ENCODE measurements around the gene PCNX1. TPM values are rescaled to one million over a fixed set of nuclear protein-coding genes. Genes with fewer than 3 reads are reported as not detected.
A peak's percentile ranks its signal among the peaks of the same experiment; 100 is the strongest.

PCNX1 gene
- total RNA-seq, 2 experiments from 2014 or later, result 67.8 to 68.9 TPM

DNA sequence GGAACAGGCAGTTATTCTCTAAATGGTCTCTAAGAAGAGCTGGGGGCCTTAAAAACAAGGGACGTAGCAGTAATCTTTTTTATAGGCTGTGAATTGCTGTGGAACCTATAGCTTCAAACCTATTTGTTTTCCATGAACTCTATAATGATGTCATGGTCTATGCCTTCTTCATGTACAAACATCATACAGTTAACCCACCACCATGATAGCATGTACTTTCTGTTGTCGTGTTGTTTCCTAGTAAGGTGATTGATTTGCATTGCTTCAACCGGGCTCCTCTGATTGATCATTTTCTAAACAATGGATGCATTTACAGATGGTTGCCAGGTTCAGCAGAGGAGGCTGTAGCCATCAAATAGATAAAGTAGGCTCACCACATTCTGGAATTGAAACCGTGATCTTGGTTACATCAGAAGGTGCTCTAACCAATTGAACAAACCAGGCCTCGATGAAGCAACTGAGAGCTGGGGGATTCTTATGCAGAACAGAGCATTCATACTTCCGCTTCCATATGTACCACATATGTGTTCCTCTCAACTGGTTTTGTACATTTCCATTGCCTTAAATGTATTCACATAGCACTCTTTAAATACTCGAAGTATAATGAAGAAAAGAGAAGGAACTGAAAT is 25.6 kb upstream of the PCNX1 start:
- Mint-ChIP-seq H3K9me3 (ENCODE audit: insufficient read depth) (peaks cover 6% of the 10 kb centered on the region), H3K4me1 (ENCODE audit: low read depth) (peaks cover 69% of the 10 kb centered on the region), H3K4me3 (no peak overlapping the region), H3K27ac (no peak overlapping the region), H3K27me3 (ENCODE audit: low read depth) (no peaks in the 10 kb centered on the region), H3K36me3 (ENCODE audit: low read depth) (peaks cover 2% of the 10 kb centered on the region)
- CTCF ChIA-PET, result interaction anchor here (1.0 to 8.7 kb wide), 8 partner anchors 8 to 91 kb away, joined by 3 to 187 read pairs (median 4); partner anchors contain the start of gene PCNX1
- POLR2A ChIA-PET, result interaction anchor here (0.6 to 1.0 kb wide), 2 partner anchors 13 to 25 kb away, joined by 3 to 4 read pairs; partner anchors contain the start of gene PCNX1
- DNase-seq (no peak), ATAC-seq (no peak)

DNA sequence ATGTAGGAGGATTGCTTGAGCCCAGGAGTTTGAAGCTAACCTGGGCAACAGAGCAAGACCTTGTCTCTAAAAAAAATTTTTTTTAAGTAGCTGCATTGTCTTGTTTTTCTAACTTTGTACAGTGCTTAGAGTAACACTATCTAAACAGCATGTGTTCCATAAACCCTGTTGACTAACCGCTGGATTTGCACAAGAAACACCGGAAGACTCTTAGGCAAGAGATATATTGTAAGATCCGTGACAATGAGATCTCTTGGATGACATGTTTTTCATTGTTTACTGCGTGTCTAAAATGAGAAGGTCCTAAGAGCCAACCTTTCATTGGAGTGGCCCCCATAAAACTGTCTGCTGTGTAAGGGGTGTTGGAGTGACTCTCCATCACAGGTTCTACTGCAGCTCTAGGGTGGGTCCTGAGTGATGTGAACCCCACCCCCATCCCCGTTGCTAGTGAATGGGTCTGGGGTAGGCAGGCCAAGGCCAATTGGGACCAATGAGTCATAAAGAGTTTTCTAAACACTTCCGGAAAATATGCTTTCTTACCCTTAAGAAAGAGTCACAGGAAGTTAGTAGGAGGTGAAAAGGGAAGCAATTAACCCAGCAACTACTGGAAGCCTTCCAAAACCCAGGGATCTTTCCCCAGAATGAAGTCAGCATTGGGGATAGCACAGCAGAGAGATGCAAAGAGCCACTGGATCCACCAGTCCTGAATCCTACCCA is 24.3 kb upstream of the PCNX1 start:
- ChIA-PET CTCF (interaction anchor here (1.1 to 8.7 kb wide), 5 partner anchors 10 to 71 kb away, joined by 3 to 187 read pairs (median 73); partner anchors contain the start of gene PCNX1), POLR2A (interaction anchor here (1.0 kb wide), 1 partner anchor 24 kb away, joined by 5 read pairs; the partner anchor contains the start of gene PCNX1)
- Mint-ChIP-seq H3K4me1 (ENCODE audit: low read depth) (peaks cover 80% of the 10 kb centered on the region), H3K9me3 (ENCODE audit: insufficient read depth) (peaks cover 6% of the 10 kb centered on the region), H3K27ac (peak overlapping the region; percentile 72), H3K36me3 (ENCODE audit: low read depth) (peaks cover 2% of the 10 kb centered on the region), H3K27me3 (ENCODE audit: low read depth) (no peaks in the 10 kb centered on the region), H3K4me3 (no peak overlapping the region)
- no peak for DNase-seq
- no peak for ATAC-seq

DNA sequence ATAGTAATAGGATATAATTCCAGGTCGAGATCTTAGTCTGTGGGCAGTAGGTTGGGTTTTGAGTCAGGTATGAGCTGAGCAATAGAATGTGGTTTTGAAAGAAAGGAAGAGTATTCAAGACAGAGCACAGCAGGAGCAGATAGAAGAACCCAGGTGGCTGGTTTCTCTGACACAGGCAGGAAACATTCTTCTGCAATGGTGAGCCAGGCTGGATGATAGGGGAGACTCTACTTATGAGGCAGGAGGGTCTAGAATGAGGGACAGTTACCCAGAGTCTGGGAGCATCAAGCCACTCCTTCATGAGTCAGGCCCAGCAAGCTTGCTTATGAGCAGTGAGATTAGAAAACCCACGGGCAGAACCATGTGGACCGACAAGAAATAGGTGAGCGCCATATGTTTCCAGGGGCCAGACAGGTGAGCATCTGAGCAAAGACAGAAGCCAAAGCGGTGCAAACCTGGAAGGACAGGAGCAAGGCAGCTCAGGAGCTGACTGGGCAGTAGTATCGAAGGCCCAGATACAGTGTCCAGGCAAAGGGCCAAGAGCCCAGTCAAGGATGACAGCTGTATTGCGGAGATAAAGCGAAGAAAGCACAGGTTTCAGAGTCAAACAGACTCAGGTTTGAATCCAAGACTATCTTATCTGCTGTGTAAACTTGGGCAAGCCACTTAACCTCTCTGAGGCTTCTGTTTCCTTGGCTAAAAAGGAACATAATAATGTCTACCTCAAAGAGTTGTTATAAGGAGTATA is 22.5 kb upstream of the PCNX1 start:
- POLR2A ChIA-PET, result interaction anchor here (2.7 to 5.4 kb wide), 2 partner anchors 13 to 21 kb away, joined by 16 to 53 read pairs; partner anchors contain the start of gene PCNX1
- H3K9me3 Mint-ChIP-seq (ENCODE audit: insufficient read depth), result peaks cover 6% of the 10 kb centered on the region

GRCh38 chr14:70885343-70886022 is 21.8 kb upstream of the PCNX1 start:
- DNase-seq (peak; percentile 35), ATAC-seq (no peak)
- ChIA-PET POLR2A (interaction anchor here (0.6 to 5.4 kb wide), 5 partner anchors 10 to 67 kb away, joined by 3 to 53 read pairs (median 5); partner anchors contain the start of gene PCNX1), CTCF (interaction anchor here (1.3 to 8.7 kb wide), 11 partner anchors 8 to 80 kb away, joined by 3 to 187 read pairs (median 9); partner anchors contain the start of genes MAP3K9 and PCNX1)
- no peaks in the 10 kb centered on the region for H3K27me3 Mint-ChIP-seq (ENCODE audit: low read depth)
- peaks cover 91% of the 10 kb centered on the region for H3K4me1 Mint-ChIP-seq (ENCODE audit: low read depth)
- peak overlapping the region; percentile 92 for H3K27ac Mint-ChIP-seq
- H3K9me3 Mint-ChIP-seq (ENCODE audit: insufficient read depth), result peaks cover 6% of the 10 kb centered on the region
- H3K4me3 Mint-ChIP-seq, result peak overlapping the region; percentile 64
- no peaks in the 10 kb centered on the region for H3K36me3 Mint-ChIP-seq (ENCODE audit: low read depth)

More for the DNA sequence above, 22.5 kb upstream of the PCNX1 start:
- Mint-ChIP-seq H3K4me3 (peak overlapping the region; percentile 64), H3K36me3 (ENCODE audit: low read depth) (no peaks in the 10 kb centered on the region), H3K27me3 (ENCODE audit: low read depth) (no peaks in the 10 kb centered on the region), H3K4me1 (ENCODE audit: low read depth) (peaks cover 90% of the 10 kb centered on the region), H3K27ac (peak overlapping the region; percentile 92)
- peak; percentile 21 for ATAC-seq
- CTCF ChIA-PET, result interaction anchor here (1.3 to 8.7 kb wide), 9 partner anchors 9 to 81 kb away, joined by 3 to 187 read pairs (median 9); partner anchors contain the start of genes MAP3K9 and PCNX1
- peak; percentile 41 for DNase-seq

GRCh38 chr14:70886421-70887206 is 20.6 kb upstream of the PCNX1 start:
- ATAC-seq (peak; percentile 74), DNase-seq (peak; percentile 88)
- Mint-ChIP-seq H3K4me1 (ENCODE audit: low read depth) (peaks cover 97% of the 10 kb centered on the region), H3K27ac (peak overlapping the region; percentile 92), H3K4me3 (peak overlapping the region; percentile 64), H3K36me3 (ENCODE audit: low read depth) (no peaks in the 10 kb centered on the region), H3K27me3 (ENCODE audit: low read depth) (no peaks in the 10 kb centered on the region), H3K9me3 (ENCODE audit: insufficient read depth) (peaks cover 6% of the 10 kb centered on the region)
- CTCF ChIA-PET, result interaction anchor here (0.8 to 8.7 kb wide), 18 partner anchors 7 to 86 kb away, joined by 3 to 187 read pairs (median 4); partner anchors contain the start of genes MAP3K9 and PCNX1
- POLR2A ChIA-PET, result interaction anchor here (0.6 to 5.4 kb wide), 7 partner anchors 8 to 68 kb away, joined by 3 to 53 read pairs (median 5); partner anchors contain the start of gene PCNX1

DNA sequence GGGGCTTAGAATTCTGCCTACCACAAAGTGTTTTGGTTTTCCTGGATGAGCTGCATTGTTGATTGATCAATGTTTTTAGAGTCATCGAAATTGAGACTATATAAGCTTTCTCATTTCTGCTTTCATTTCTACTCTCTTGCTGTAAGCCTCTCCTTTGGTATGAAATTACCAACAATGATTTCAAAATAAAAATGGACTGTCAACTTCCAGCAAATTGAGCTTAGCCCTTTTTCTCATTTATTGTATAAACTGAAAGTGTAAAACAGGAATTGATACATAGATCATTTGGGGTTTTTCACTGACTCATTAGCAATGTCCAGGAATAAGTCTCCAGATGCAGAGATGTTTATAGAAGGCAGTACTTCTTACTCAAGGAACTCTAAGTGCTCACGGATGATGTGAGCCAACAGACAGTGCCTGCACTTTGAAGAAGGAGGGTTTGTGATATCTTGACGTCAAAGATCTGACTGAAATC is 20.0 kb upstream of the PCNX1 start:
- Mint-ChIP-seq H3K9me3 (ENCODE audit: insufficient read depth) (peaks cover 3% of the 10 kb centered on the region), H3K4me1 (ENCODE audit: low read depth) (peaks cover 97% of the 10 kb centered on the region), H3K27me3 (ENCODE audit: low read depth) (no peaks in the 10 kb centered on the region), H3K36me3 (ENCODE audit: low read depth) (no peaks in the 10 kb centered on the region), H3K4me3 (peak overlapping the region; percentile 64), H3K27ac (peak overlapping the region; percentile 92)
- DNase-seq (no peak), ATAC-seq (peak; percentile 28)
- POLR2A ChIA-PET, result interaction anchor here (0.7 to 5.4 kb wide), 5 partner anchors 8 to 63 kb away, joined by 3 to 53 read pairs (median 7); partner anchors contain the start of gene PCNX1
- CTCF ChIA-PET, result interaction anchor here (0.8 to 8.7 kb wide), 15 partner anchors 9 to 85 kb away, joined by 3 to 187 read pairs (median 4); partner anchors contain the start of gene PCNX1

DNA sequence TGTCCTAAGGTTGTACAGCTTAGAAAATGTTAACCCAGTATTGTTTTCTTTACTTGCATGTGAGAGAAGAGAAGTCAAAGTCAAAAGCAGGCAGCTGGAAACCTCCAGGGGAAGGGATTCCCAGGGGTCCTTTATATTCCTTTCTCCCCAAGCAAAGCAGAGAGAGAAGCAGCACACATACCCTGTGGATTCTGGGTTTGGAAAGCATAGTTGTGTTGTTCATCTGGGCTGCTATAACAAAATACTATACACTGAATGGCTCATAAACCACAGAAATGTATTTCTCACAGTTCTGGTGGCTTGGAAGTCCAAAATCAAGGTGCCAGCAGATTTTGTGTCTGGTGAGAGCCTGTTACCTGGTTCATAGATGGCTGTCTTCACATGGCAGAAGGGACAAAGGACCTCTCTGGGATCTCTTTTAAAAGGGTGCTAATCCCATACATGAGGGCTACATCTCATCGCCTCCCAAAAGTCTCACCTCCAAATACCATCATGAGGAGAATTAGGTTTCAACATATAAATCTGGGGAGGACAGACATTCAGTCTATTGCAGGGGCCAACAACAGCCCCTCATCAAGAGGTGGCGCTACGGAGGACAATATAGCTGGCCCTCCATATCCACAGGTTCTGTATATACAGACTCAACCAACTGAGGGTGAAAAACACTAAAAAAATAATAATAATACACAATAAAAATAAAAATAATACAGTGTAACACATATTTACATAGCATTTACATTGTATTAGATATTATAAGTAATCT is 19.3 kb upstream of the PCNX1 start:
- H3K27me3 Mint-ChIP-seq (ENCODE audit: low read depth), result no peaks in the 10 kb centered on the region
- peaks cover 96% of the 10 kb centered on the region for H3K4me1 Mint-ChIP-seq (ENCODE audit: low read depth)
- no peak for DNase-seq
- H3K4me3 Mint-ChIP-seq, result peak overlapping the region; percentile 64
- ChIA-PET CTCF (interaction anchor here (0.8 to 8.7 kb wide), 15 partner anchors 8 to 102 kb away, joined by 3 to 187 read pairs (median 4); partner anchors contain the start of gene PCNX1), POLR2A (interaction anchor here (0.7 to 5.4 kb wide), 6 partner anchors 16 to 80 kb away, joined by 3 to 53 read pairs (median 6); partner anchors contain the start of genes MAP3K9 and PCNX1)
- H3K27ac Mint-ChIP-seq, result peak overlapping the region; percentile 92
- no peak for ATAC-seq
- H3K36me3 Mint-ChIP-seq (ENCODE audit: low read depth), result peaks cover 3% of the 10 kb centered on the region
- no peaks in the 10 kb centered on the region for H3K9me3 Mint-ChIP-seq (ENCODE audit: insufficient read depth)

DNA sequence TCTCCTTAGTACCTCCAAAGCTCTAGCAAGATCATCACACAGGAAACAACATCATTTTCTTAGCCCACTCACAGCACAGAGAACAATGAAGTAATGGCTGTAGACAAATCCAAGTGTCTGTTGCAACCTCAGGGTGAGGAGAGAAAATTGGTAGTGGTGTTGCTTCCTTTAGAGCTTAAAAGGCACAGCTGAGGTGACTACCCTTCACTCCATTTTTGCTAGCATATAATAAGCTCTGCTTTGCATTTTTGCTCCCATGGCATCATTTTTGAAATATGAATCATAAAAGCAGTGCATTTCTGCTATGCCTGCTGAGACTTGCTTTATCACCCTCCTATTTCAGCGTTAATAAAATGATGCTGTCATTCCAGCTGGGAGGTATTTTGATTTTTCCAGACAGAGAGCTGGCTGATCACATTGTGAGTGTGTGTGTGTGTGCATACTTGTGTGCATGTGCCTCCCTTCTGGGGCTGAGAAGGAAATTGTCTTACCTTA is 18.5 kb upstream of the PCNX1 start:
- Mint-ChIP-seq H3K27ac (peak overlapping the region; percentile 85), H3K4me1 (ENCODE audit: low read depth) (peaks cover 96% of the 10 kb centered on the region), H3K36me3 (ENCODE audit: low read depth) (peaks cover 3% of the 10 kb centered on the region), H3K27me3 (ENCODE audit: low read depth) (no peaks in the 10 kb centered on the region), H3K9me3 (ENCODE audit: insufficient read depth) (no peaks in the 10 kb centered on the region), H3K4me3 (no peak overlapping the region)
- ATAC-seq (no peak), DNase-seq (peak; percentile 29)
- ChIA-PET CTCF (interaction anchor here (0.5 to 8.7 kb wide), 8 partner anchors 15 to 110 kb away, joined by 3 to 187 read pairs (median 32); partner anchors contain the start of gene PCNX1), POLR2A (interaction anchor here (0.9 to 5.4 kb wide), 5 partner anchors 16 to 81 kb away, joined by 3 to 53 read pairs (median 5); partner anchors contain the start of genes MAP3K9 and PCNX1)

- H3K27ac Mint-ChIP-seq, result peak overlapping the region; percentile 85
- ChIA-PET POLR2A (interaction anchor here (1.9 to 5.4 kb wide), 2 partner anchors 16 to 80 kb away, joined by 4 to 53 read pairs; partner anchors contain the start of genes MAP3K9 and PCNX1), CTCF (interaction anchor here (3.3 to 8.7 kb wide), 4 partner anchors 15 to 83 kb away, joined by 10 to 187 read pairs (median 76); partner anchors contain the start of gene PCNX1)
- peaks cover 3% of the 10 kb centered on the region for H3K36me3 Mint-ChIP-seq (ENCODE audit: low read depth)
- peaks cover 96% of the 10 kb centered on the region for H3K4me1 Mint-ChIP-seq (ENCODE audit: low read depth)
- ATAC-seq (no peak), DNase-seq (no peak)
- no peak overlapping the region for H3K4me3 Mint-ChIP-seq
- no peaks in the 10 kb centered on the region for H3K27me3 Mint-ChIP-seq (ENCODE audit: low read depth)
- no peaks in the 10 kb centered on the region for H3K9me3 Mint-ChIP-seq (ENCODE audit: insufficient read depth)
Observed at GRCh38 chr14:70889555-70889954, 17.7 kb upstream of the PCNX1 start.

Data from activated CD8-positive, alpha-beta T cell treated with anti-CD3 and anti-CD28 coated beads, Interleukin-2, amount 10 ng/mL, durations not matched to agents 7 days and 5 days (primary cell).